HepG2 (cell line): ENCODE results near the gene ABHD1. TPM values are rescaled to one million over a fixed set of nuclear protein-coding genes. Genes with fewer than 3 reads are reported as not detected.

Source experiments
- CAMTA2 ChIP-seq: sonication (generic); formaldehyde crosslinking; IDR thresholded peaks from 2 replicates; pipeline ENCODE4 v1.4.0; 2020; ENCODE audit warnings: mild to moderate bottlenecking, missing genetic modification reagents, borderline replicate concordance
- ELK4 ChIP-seq: sonication (generic); formaldehyde crosslinking; IDR thresholded peaks from 2 replicates; pipeline ENCODE4 v1.9.0; 2021; ENCODE audit warnings: missing genetic modification reagents, borderline replicate concordance
- GMEB1 ChIP-seq: sonication (generic); formaldehyde crosslinking; IDR thresholded peaks from 2 replicates; pipeline ENCODE4 v1.5.1; 2020; ENCODE audit warnings: missing genetic modification reagents, mild to moderate bottlenecking, borderline replicate concordance
- HNF4A ChIP-seq: sonication (generic); formaldehyde crosslinking; IDR thresholded peaks from 2 replicates; pipeline ENCODE4 v1.4.0; 2020; ENCODE audit warnings: missing genetic modification reagents
- IKZF1 ChIP-seq: fragments of 450-650 bp; IDR thresholded peaks from 2 replicates; pipeline ENCODE4 v1.7.1; 2016
- MNT ChIP-seq: fragments of 450-650 bp; IDR thresholded peaks from 2 replicates; pipeline ENCODE4 v1.6.1; 2016
- MTA3 ChIP-seq: sonication (generic); formaldehyde crosslinking; IDR thresholded peaks from 2 replicates; pipeline ENCODE4 v1.4.0; 2020; ENCODE audit warnings: missing genetic modification reagents
- RBAK ChIP-seq: sonication (generic); formaldehyde crosslinking; IDR thresholded peaks from 2 replicates; pipeline ENCODE4 v1.5.1; 2020; ENCODE audit warnings: mild to moderate bottlenecking, missing genetic modification reagents
- SMARCE1 ChIP-seq: fragments of 450-650 bp; IDR thresholded peaks from 2 replicates; pipeline ENCODE4 v1.6.1; 2017; ENCODE audit warnings: borderline replicate concordance
- SP140L ChIP-seq: sonication (generic); formaldehyde crosslinking; IDR thresholded peaks from 2 replicates; pipeline ENCODE4 v1.4.0; 2020; ENCODE audit warnings: missing genetic modification reagents, borderline replicate concordance
- YEATS2 ChIP-seq: sonication (generic); formaldehyde crosslinking; IDR thresholded peaks from 2 replicates; pipeline ENCODE4 v1.4.0; 2020; ENCODE audit warnings: missing genetic modification reagents, borderline replicate concordance
- ZBTB40 ChIP-seq, 2 experiments: fragments of 450-650 bp in 1 of 2; sonication (generic) in 1 of 2; formaldehyde crosslinking in 1 of 2; IDR thresholded peaks; 2 replicates each; pipeline versions ENCODE4 v1.6.1 to v1.8.0; 2016 to 2022; ENCODE audit warnings: antibody characterized with exemption in 1 of 2, mild to moderate bottlenecking in 1 of 2, missing genetic modification reagents in 1 of 2
- ZNF546 ChIP-seq: sonication (generic); formaldehyde crosslinking; conservative IDR thresholded peaks from 2 replicates; pipeline ENCODE4 v1.8.1; 2023; ENCODE audit warnings: mild to moderate bottlenecking, missing genetic modification reagents
- ZNF616 ChIP-seq: sonication (generic); formaldehyde crosslinking; IDR thresholded peaks from 2 replicates; pipeline ENCODE4 v1.5.0; 2020; ENCODE audit warnings: low read depth, mild to moderate bottlenecking, missing genetic modification reagents
- ZNF709 ChIP-seq: sonication (generic); formaldehyde crosslinking; IDR thresholded peaks from 2 replicates; pipeline ENCODE4 v1.5.0; 2020; ENCODE audit warnings: mild to moderate bottlenecking, missing genetic modification reagents
- polyA plus RNA-seq, 8 experiments: library from polyadenylated mRNA; depleted of rRNA in 3 of 8; stranded (reverse) in 7 of 8; unstranded in 1 of 8; fragments of >200 nt; fragmentation: Illumina TruSeq in 4 of 8; extraction: Trizol in 4 of 8; gene quantifications; 2 replicates each; pipeline versions ENCODE4 v1.2.1 to v1.2.3, GENCODE V29; 2011 to 2016; ENCODE audit warnings: low read depth in 4 of 8, missing spikeins in 1 of 8, mixed read lengths in 1 of 8; ENCODE audit not compliant: insufficient read depth in 1 of 8
- total RNA-seq, 5 experiments: library from RNA; depleted of rRNA; stranded (reverse); fragments of >200 nt; fragmentation: Illumina TruSeq; extraction: Trizol; gene quantifications; 2 replicates each; pipeline ENCODE4 v1.2.3, GENCODE V29; 2016; ENCODE audit warnings: low read depth in 1 of 5

ABHD1 gene
- total and polyA plus RNA-seq, 2 of the 13 experiments (the other 11 are each of a cell fraction or from before 2014, with no cell fraction given) = 0.04 to 0.81 TPM

- TF ChIP-seq ELK4 (CRISPR knock-in tag) (no peak), ZBTB40 (IDR thresholded peaks at IDR 0.05) (no peak), ZBTB40 (CRISPR knock-in tag; IDR thresholded peaks at IDR 0.05) (peak; percentile 50; the same call in 1 of the 2 replicates), MNT (no peak), SP140L (CRISPR knock-in tag) (no peak), ZNF616 (CRISPR knock-in tag) (no peak), MTA3 (no peak), CAMTA2 (CRISPR knock-in tag) (peak; percentile 55; the same call in 1 of the 2 replicates), RBAK (CRISPR knock-in tag) (no peak), GMEB1 (CRISPR knock-in tag) (peak; percentile 82; the same call in 1 of the 2 replicates), YEATS2 (no peak; the same call in 1 of the 2 replicates), ZNF709 (CRISPR knock-in tag) (no peak; the same call in 1 of the 2 replicates), ZNF546 (CRISPR knock-in tag) (peak; percentile 92), HNF4A (CRISPR knock-in tag) (no peak), SMARCE1 (no peak), IKZF1 (no peak)
Measured at GRCh38 chr2:27133905-27134780, 10.5 kb downstream of the ABHD1 start, which contains the start of gene PREB (continued).
